SK-N-SH treated with all-trans-retinoic acid at 6 μM for 48 hours (cell line): ENCODE data around the gene PAK1IP1.

Experiments
- ATAC-seq: fragments of 200-7000 bp; cut with Tn5 transposase; 3 replicates; pipeline ENCODE4 v1.9.1; 2020; ENCODE audit warnings: mild to moderate bottlenecking, moderate library complexity
- ARNTL ChIP-seq: fragments of 450-650 bp; formaldehyde crosslinking; IDR thresholded peaks from 2 replicates; pipeline ENCODE4 v1.5.0; 2020; ENCODE audit warnings: low read depth, mild to moderate bottlenecking, moderate library complexity, borderline replicate concordance
- CSDC2 ChIP-seq: fragments of 250-450 bp; sonication (Bioruptor Pico); IDR thresholded peaks from 2 replicates; pipeline ENCODE4 v1.5.0; 2020; ENCODE audit warnings: mild to moderate bottlenecking, moderate library complexity
- ESRRG ChIP-seq: fragments of 250-450 bp; sonication (Bioruptor Pico); IDR thresholded peaks from 2 replicates; pipeline ENCODE4 v1.6.1; 2021; ENCODE audit warnings: mild to moderate bottlenecking
- GLIS3 ChIP-seq: fragments of 250-450 bp; sonication (Bioruptor Pico); IDR thresholded peaks from 2 replicates; pipeline ENCODE4 v1.5.0; 2020; ENCODE audit warnings: mild to moderate bottlenecking, moderate library complexity
- ISL1 ChIP-seq: fragments of 250-450 bp; sonication (Bioruptor Pico); IDR thresholded peaks from 2 replicates; pipeline ENCODE4 v2.1.2; 2022; ENCODE audit warnings: mild to moderate bottlenecking, moderate library complexity
- OSR1 ChIP-seq: fragments of 250-450 bp; sonication (Bioruptor Pico); IDR thresholded peaks from 2 replicates; pipeline ENCODE4 v1.8.0; 2022; ENCODE audit warnings: moderate library complexity, mild to moderate bottlenecking, inconsistent platforms
- PPARA ChIP-seq: fragments of 250-450 bp; sonication (Bioruptor Pico); IDR thresholded peaks from 2 replicates; pipeline ENCODE4 v1.5.0; 2020; ENCODE audit warnings: mild to moderate bottlenecking, borderline replicate concordance
- RARB ChIP-seq: fragments of 250-450 bp; sonication (Bioruptor Pico); IDR thresholded peaks from 2 replicates; pipeline ENCODE4 v1.8.0; 2021; ENCODE audit warnings: mild to moderate bottlenecking, moderate library complexity
- SNAI2 ChIP-seq: fragments of 250-450 bp; sonication (Bioruptor Pico); IDR thresholded peaks from 2 replicates; pipeline ENCODE4 v1.5.0; 2020; ENCODE audit warnings: mild to moderate bottlenecking, moderate library complexity
- TCF4 ChIP-seq: fragments of 250-450 bp; sonication (Bioruptor Pico); IDR thresholded peaks from 2 replicates; pipeline ENCODE4 v1.8.0; 2021; ENCODE audit warnings: mild to moderate bottlenecking, moderate library complexity, borderline replicate concordance
- TOX ChIP-seq: fragments of 250-450 bp; sonication (Bioruptor Pico); IDR thresholded peaks from 2 replicates; pipeline ENCODE4 v1.8.0; 2021; ENCODE audit warnings: mild to moderate bottlenecking, moderate library complexity, borderline replicate concordance
- ZC3H10 ChIP-seq: fragments of 250-450 bp; sonication (Bioruptor Pico); IDR thresholded peaks from 2 replicates; pipeline ENCODE4 v1.5.1; 2021; ENCODE audit warnings: mild to moderate bottlenecking, moderate library complexity
- ZFP3 ChIP-seq: fragments of 250-450 bp; sonication (Bioruptor Pico); IDR thresholded peaks from 2 replicates; pipeline ENCODE4 v1.5.0; 2020; ENCODE audit warnings: mild to moderate bottlenecking, moderate library complexity
- ZNF70 ChIP-seq: fragments of 450-650 bp; formaldehyde crosslinking; IDR thresholded peaks from 2 replicates; pipeline ENCODE4 v1.5.0; 2020; ENCODE audit warnings: mild to moderate bottlenecking, moderate library complexity
- ZNF8 ChIP-seq: fragments of 450-650 bp; formaldehyde crosslinking; IDR thresholded peaks from 2 replicates; pipeline ENCODE4 v1.5.0; 2020; ENCODE audit warnings: mild to moderate bottlenecking, moderate library complexity
- TF ChIP-seq, protein P1 (sequence below): fragments of 250-450 bp; sonication (Bioruptor Pico); IDR thresholded peaks from 2 replicates; pipeline ENCODE4 v1.8.0; 2020; ENCODE audit warnings: mild to moderate bottlenecking, moderate library complexity, borderline replicate concordance
- TF ChIP-seq, protein P2 (sequence below): fragments of 250-450 bp; sonication (Bioruptor Pico); IDR thresholded peaks from 2 replicates; pipeline ENCODE4 v1.5.1; 2020; ENCODE audit warnings: low read depth, mild to moderate bottlenecking, moderate library complexity
- TF ChIP-seq, protein P3 (sequence below): fragments of 250-450 bp; sonication (Bioruptor Pico); IDR thresholded peaks from 2 replicates; pipeline ENCODE4 v1.5.0; 2020; ENCODE audit warnings: mild to moderate bottlenecking, moderate library complexity
- TF ChIP-seq, protein P4 (sequence below): fragments of 250-450 bp; sonication (Bioruptor Pico); IDR thresholded peaks from 2 replicates; pipeline ENCODE4 v1.8.0; 2021; ENCODE audit warnings: low read depth, mild to moderate bottlenecking, moderate library complexity, borderline replicate concordance
- TF ChIP-seq, protein P5 (sequence below): fragments of 250-450 bp; sonication (Bioruptor Pico); IDR thresholded peaks from 2 replicates; pipeline ENCODE4 v1.5.1; 2021; ENCODE audit warnings: mild to moderate bottlenecking, moderate library complexity

Gene PAK1IP1

DNA sequence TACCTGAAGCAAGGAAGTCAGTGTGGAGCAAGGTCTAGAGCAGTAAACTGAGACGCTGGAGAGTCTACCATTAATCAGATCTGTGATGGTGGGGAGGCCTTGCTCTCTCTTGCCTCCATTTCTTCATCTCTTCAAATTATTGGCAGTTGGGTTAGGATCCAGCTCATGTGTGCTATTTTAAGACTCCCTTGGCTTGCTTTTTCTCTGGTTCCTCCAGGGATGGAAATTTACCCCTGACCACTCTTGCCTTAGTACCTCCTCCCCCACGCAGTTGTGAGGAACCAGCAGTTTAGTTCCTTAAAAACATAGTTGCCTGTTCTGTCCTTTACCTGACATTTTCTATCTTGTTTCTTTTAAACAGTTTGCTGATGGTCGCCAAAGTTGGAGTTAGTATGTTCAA lies 35.5 kb downstream of the PAK1IP1 start:
- ATAC-seq, result no peak
- TF ChIP-seq PPARA (CRISPR knock-in tag), result no peak
- TF ChIP-seq CSDC2 (CRISPR knock-in tag), result no peak
- no peak for TF ChIP-seq ESRRG (CRISPR knock-in tag)
- TF ChIP-seq, protein P1, sequence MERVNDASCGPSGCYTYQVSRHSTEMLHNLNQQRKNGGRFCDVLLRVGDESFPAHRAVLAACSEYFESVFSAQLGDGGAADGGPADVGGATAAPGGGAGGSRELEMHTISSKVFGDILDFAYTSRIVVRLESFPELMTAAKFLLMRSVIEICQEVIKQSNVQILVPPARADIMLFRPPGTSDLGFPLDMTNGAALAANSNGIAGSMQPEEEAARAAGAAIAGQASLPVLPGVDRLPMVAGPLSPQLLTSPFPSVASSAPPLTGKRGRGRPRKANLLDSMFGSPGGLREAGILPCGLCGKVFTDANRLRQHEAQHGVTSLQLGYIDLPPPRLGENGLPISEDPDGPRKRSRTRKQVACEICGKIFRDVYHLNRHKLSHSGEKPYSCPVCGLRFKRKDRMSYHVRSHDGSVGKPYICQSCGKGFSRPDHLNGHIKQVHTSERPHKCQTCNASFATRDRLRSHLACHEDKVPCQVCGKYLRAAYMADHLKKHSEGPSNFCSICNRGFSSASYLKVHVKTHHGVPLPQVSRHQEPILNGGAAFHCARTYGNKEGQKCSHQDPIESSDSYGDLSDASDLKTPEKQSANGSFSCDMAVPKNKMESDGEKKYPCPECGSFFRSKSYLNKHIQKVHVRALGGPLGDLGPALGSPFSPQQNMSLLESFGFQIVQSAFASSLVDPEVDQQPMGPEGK (CRISPR knock-in tag), result no peak
- TF ChIP-seq, protein P2, sequence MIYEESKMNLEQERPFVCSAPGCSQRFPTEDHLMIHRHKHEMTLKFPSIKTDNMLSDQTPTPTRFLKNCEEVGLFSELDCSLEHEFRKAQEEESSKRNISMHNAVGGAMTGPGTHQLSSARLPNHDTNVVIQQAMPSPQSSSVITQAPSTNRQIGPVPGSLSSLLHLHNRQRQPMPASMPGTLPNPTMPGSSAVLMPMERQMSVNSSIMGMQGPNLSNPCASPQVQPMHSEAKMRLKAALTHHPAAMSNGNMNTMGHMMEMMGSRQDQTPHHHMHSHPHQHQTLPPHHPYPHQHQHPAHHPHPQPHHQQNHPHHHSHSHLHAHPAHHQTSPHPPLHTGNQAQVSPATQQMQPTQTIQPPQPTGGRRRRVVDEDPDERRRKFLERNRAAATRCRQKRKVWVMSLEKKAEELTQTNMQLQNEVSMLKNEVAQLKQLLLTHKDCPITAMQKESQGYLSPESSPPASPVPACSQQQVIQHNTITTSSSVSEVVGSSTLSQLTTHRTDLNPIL (CRISPR knock-in tag), result no peak
- TF ChIP-seq ZFP3 (CRISPR knock-in tag), result no peak
- TF ChIP-seq ZC3H10 (CRISPR knock-in tag), result no peak
- no peak for TF ChIP-seq ZNF8 (CRISPR knock-in tag)
- no peak for TF ChIP-seq SNAI2
- TF ChIP-seq, protein P3, sequence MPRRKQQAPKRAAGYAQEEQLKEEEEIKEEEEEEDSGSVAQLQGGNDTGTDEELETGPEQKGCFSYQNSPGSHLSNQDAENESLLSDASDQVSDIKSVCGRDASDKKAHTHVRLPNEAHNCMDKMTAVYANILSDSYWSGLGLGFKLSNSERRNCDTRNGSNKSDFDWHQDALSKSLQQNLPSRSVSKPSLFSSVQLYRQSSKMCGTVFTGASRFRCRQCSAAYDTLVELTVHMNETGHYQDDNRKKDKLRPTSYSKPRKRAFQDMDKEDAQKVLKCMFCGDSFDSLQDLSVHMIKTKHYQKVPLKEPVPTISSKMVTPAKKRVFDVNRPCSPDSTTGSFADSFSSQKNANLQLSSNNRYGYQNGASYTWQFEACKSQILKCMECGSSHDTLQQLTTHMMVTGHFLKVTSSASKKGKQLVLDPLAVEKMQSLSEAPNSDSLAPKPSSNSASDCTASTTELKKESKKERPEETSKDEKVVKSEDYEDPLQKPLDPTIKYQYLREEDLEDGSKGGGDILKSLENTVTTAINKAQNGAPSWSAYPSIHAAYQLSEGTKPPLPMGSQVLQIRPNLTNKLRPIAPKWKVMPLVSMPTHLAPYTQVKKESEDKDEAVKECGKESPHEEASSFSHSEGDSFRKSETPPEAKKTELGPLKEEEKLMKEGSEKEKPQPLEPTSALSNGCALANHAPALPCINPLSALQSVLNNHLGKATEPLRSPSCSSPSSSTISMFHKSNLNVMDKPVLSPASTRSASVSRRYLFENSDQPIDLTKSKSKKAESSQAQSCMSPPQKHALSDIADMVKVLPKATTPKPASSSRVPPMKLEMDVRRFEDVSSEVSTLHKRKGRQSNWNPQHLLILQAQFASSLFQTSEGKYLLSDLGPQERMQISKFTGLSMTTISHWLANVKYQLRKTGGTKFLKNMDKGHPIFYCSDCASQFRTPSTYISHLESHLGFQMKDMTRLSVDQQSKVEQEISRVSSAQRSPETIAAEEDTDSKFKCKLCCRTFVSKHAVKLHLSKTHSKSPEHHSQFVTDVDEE, result no peak
- no peak for TF ChIP-seq TCF4
- no peak for TF ChIP-seq TOX (CRISPR knock-in tag)
- TF ChIP-seq RARB (CRISPR knock-in tag), result no peak
- no peak for TF ChIP-seq ZNF70 (CRISPR knock-in tag)
- no peak for TF ChIP-seq ARNTL (CRISPR knock-in tag)

DNA sequence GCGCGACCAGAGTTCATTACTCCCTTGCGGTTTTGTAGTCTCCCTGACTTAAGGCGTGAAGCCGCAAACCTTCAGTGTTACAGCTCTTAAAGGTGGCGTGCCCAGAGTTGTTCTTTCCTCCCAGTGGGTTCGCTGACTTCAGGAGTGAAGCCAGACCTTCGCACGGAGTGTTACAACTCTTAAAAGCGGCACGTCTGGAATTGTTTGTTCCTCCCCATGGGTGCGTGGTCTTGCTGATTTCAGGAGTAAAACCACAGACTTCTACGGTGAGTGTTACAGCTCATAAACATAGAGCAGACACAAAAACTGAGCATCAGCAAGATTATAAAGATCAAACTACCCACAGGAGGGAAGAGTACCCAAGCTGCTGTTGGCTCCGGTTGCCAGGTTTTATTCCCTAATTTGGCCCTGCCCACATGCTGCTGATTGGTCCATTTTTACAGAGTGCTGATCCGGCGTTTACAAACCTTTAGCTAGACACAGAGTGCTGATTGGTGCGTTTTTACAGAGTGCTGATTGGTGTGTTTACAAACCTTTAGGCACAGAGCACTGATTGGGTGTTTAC lies 38.5 kb downstream of the PAK1IP1 start:
- ATAC-seq, result no peak; the same call in 2 of the 3 replicates
- TF ChIP-seq OSR1 (CRISPR knock-in tag) (no peak), GLIS3 (CRISPR knock-in tag) (no peak)
- TF ChIP-seq, protein P1 (CRISPR knock-in tag), result no peak

DNA sequence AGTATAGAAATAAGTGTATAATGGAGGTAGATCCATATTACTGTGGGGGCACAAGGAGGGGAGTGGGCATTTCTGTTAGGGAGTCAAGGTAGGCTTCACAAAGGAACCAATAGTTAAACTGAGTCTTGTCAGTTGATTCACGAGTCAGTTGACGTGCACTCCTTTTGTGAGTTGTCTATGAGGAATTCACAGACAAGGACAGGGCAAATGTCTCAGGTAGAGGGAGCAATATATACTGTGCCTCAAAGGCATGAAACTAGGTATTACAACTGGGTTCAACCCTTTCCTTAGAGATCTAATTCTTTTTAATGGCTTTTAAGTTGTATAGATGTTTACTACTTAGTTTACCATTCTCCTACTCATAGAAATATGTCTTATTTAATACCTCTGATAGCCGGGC lies 39.1 kb downstream of the PAK1IP1 start:
- ATAC-seq, result no peak
- TF ChIP-seq, protein P4, sequence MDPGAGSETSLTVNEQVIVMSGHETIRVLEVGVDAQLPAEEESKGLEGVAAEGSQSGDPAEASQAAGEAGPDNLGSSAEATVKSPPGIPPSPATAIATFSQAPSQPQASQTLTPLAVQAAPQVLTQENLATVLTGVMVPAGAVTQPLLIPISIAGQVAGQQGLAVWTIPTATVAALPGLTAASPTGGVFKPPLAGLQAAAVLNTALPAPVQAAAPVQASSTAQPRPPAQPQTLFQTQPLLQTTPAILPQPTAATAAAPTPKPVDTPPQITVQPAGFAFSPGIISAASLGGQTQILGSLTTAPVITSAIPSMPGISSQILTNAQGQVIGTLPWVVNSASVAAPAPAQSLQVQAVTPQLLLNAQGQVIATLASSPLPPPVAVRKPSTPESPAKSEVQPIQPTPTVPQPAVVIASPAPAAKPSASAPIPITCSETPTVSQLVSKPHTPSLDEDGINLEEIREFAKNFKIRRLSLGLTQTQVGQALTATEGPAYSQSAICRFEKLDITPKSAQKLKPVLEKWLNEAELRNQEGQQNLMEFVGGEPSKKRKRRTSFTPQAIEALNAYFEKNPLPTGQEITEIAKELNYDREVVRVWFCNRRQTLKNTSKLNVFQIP (CRISPR knock-in tag), result no peak
- TF ChIP-seq SNAI2, result no peak
- no peak for TF ChIP-seq TOX (CRISPR knock-in tag)
- TF ChIP-seq, protein P5, sequence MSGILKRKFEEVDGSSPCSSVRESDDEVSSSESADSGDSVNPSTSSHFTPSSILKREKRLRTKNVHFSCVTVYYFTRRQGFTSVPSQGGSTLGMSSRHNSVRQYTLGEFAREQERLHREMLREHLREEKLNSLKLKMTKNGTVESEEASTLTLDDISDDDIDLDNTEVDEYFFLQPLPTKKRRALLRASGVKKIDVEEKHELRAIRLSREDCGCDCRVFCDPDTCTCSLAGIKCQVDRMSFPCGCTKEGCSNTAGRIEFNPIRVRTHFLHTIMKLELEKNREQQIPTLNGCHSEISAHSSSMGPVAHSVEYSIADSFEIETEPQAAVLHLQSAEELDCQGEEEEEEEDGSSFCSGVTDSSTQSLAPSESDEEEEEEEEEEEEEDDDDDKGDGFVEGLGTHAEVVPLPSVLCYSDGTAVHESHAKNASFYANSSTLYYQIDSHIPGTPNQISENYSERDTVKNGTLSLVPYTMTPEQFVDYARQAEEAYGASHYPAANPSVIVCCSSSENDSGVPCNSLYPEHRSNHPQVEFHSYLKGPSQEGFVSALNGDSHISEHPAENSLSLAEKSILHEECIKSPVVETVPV (CRISPR knock-in tag), result no peak
- no peak for TF ChIP-seq CSDC2 (CRISPR knock-in tag)
- TF ChIP-seq PPARA (CRISPR knock-in tag), result no peak
- TF ChIP-seq, protein P1 (CRISPR knock-in tag), result no peak
- no peak for TF ChIP-seq ZC3H10 (CRISPR knock-in tag)
- no peak for TF ChIP-seq ZFP3 (CRISPR knock-in tag)
- TF ChIP-seq, protein P3, result no peak
- no peak for TF ChIP-seq ZNF8 (CRISPR knock-in tag)
- no peak for TF ChIP-seq ISL1 (CRISPR knock-in tag)
- TF ChIP-seq ARNTL (CRISPR knock-in tag), result no peak
- no peak for TF ChIP-seq ESRRG (CRISPR knock-in tag)
- no peak for TF ChIP-seq GLIS3 (CRISPR knock-in tag)
